ENCODE measurements around the gene PXK. TPM values are rescaled to one million over a fixed set of nuclear protein-coding genes. Genes with fewer than 3 reads are reported as not detected.
A peak's percentile ranks its signal among the peaks of the same experiment; 100 is the strongest.
"Not testable (repeated sequence)": the region's sequence is repeated elsewhere in the genome, so short reads cannot be mapped to it uniquely, and the experiment has no call there.

Gene PXK
- total RNA-seq, 4 donors from 2014 or later: 28.2 to 35.3 (median 30.3) TPM

DNA sequence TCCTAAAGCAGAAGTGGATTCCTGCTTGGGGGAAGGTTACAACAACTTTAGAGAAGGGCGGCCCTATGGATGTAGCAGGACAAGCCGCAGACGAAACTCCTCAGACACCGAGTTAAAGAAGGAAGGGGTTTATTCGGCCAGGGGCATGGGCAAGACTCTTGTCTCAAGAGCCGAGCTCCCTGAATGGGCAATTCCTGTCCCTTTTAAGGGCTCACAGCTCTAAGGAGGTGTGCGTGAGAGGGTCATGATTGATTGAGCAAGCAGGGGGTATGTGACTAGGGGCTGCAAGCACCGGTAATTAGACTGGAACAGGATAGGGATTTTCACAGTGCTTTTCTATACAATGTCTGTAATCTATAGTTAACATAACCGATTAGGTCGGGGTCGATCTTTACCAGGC is 101.8 kb downstream of the PXK start:
- Histone ChIP-seq H3K4me3 (peak overlapping the region in 3 of 4 donors; percentile 67 to 79 (median 76)), H3K27ac (replicated peaks in 1 of 4) (peak overlapping the region; percentile 82 to 95 (median 90)), H3K9me3 (no peaks in the 10 kb centered on the region), H3K36me3 (peaks cover 17 to 29% (median 25%) of the 10 kb centered on the region in 4 donors), H3K4me1 (peaks cover 26 to 59% (median 53%) of the 10 kb centered on the region in 4 donors), H3K27me3 (no peaks in the 10 kb centered on the region)
- TF ChIP-seq POLR2AphosphoS5 (IDR thresholded peaks at IDR 0.05): no peak
- no peak for TF ChIP-seq EP300 (IDR thresholded peaks at IDR 0.05)
- TF ChIP-seq, protein P1, sequence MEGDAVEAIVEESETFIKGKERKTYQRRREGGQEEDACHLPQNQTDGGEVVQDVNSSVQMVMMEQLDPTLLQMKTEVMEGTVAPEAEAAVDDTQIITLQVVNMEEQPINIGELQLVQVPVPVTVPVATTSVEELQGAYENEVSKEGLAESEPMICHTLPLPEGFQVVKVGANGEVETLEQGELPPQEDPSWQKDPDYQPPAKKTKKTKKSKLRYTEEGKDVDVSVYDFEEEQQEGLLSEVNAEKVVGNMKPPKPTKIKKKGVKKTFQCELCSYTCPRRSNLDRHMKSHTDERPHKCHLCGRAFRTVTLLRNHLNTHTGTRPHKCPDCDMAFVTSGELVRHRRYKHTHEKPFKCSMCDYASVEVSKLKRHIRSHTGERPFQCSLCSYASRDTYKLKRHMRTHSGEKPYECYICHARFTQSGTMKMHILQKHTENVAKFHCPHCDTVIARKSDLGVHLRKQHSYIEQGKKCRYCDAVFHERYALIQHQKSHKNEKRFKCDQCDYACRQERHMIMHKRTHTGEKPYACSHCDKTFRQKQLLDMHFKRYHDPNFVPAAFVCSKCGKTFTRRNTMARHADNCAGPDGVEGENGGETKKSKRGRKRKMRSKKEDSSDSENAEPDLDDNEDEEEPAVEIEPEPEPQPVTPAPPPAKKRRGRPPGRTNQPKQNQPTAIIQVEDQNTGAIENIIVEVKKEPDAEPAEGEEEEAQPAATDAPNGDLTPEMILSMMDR (IDR thresholded peaks at IDR 0.05): no peak
- TF ChIP-seq POLR2A (IDR thresholded peaks at IDR 0.05; ENCODE audit: low read depth): no peak
- DNase-seq (ENCODE audit: extremely low spot score): no peak
- 77% methylated on average over 11 of the region's 11 CpGs for WGBS
- intact Hi-C loops (cut with DNase I): no loop called here

DNA sequence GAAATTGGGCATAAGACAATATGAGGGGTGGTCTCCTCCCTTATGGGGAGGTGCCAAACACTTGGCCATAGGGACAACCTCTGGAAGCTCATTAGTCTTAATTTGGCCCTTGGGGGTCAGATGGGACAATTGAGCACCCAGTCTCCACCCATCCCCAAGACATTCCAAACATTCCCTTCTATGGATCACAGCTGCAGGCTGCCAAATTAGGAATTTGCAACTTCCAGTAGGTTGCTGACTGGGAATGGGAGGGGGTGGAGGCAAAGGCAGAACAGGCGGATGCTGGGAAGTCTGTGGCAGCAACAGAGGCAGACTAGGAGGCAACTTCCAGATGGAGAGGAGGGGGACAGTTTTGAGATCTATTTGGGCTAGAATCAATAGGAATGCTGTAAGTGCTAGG is 102.3 kb downstream of the PXK start:
- Histone ChIP-seq H3K36me3 (peaks cover 13 to 24% (median 21%) of the 10 kb centered on the region in 4 donors), H3K27ac (replicated peaks in 1 of 4) (peak overlapping the region; percentile 82 to 95 (median 90)), H3K9me3 (no peaks in the 10 kb centered on the region), H3K4me3 (no peak overlapping the region), H3K4me1 (peaks cover 26 to 58% (median 52%) of the 10 kb centered on the region in 4 donors), H3K27me3 (no peaks in the 10 kb centered on the region)
- intact Hi-C loops (cut with DNase I): no loop called here
- no peak for DNase-seq (ENCODE audit: extremely low spot score)
- WGBS: 57% methylated on average over 1 of the region's 1 CpG
- peak; percentile 63 to 68 for TF ChIP-seq POLR2AphosphoS5 (IDR thresholded peaks at IDR 0.05)
- TF ChIP-seq, protein P1 (IDR thresholded peaks at IDR 0.05): no peak
- TF ChIP-seq EP300 (IDR thresholded peaks at IDR 0.05): peak; percentile 84

DNA sequence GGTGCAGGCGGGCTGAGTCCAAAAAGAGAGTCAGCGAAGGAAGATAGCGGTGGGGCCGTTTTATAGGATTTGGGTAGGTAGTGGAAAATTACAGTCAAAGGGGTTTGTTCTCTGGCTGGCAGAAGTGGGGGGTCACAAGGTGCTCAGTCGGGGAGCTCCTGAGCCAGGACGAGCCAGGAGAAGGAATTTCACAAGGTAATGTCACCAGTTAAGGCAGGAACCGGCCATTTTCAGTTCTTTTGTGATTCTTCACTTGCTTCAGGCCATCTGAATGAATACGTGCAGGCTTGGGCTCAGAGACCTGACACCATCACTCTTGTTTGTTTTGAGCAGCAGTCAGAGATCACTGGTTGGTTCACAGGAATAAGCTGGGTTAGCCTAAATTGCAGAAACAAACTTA is 104.6 kb downstream of the PXK start:
- H3K9me3 ChIP-seq; intact Hi-C loops (cut with DNase I); H3K36me3 ChIP-seq; H3K27me3 ChIP-seq; H3K4me3 ChIP-seq; H3K27ac ChIP-seq (replicated peaks in 1 of 4); DNase-seq (ENCODE audit: extremely low spot score): not testable (repeated sequence)
- WGBS: 82% methylated on average over 8 of the region's 8 CpGs
- peaks cover 21 to 37% (median 34%) of the 10 kb centered on the region in 4 donors for H3K4me1 ChIP-seq

DNA sequence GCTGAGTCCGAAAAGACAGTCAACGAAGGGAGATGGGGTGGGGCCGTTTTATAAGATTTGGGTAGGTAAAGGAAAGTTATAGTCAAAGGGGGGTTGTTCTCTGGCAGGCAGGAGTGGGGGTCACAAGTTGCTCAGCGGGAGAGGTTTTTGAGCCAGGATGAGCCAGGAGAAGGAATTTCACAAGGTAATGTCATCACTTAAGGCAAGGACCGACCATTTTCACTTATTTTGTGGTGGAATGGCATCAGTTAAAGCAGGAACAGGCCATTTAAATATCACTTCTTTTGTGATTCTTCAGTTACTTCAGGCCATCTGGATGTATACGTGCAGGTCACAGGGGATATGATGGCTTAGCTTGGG is 108.3 kb downstream of the PXK start:
- H3K36me3 ChIP-seq; DNase-seq (ENCODE audit: extremely low spot score); H3K9me3 ChIP-seq; intact Hi-C loops (cut with DNase I); H3K27ac ChIP-seq (replicated peaks in 1 of 4); H3K27me3 ChIP-seq; H3K4me3 ChIP-seq; H3K4me1 ChIP-seq: not testable (repeated sequence)
- WGBS: 83% methylated on average over 6 of the region's 6 CpGs

DNA sequence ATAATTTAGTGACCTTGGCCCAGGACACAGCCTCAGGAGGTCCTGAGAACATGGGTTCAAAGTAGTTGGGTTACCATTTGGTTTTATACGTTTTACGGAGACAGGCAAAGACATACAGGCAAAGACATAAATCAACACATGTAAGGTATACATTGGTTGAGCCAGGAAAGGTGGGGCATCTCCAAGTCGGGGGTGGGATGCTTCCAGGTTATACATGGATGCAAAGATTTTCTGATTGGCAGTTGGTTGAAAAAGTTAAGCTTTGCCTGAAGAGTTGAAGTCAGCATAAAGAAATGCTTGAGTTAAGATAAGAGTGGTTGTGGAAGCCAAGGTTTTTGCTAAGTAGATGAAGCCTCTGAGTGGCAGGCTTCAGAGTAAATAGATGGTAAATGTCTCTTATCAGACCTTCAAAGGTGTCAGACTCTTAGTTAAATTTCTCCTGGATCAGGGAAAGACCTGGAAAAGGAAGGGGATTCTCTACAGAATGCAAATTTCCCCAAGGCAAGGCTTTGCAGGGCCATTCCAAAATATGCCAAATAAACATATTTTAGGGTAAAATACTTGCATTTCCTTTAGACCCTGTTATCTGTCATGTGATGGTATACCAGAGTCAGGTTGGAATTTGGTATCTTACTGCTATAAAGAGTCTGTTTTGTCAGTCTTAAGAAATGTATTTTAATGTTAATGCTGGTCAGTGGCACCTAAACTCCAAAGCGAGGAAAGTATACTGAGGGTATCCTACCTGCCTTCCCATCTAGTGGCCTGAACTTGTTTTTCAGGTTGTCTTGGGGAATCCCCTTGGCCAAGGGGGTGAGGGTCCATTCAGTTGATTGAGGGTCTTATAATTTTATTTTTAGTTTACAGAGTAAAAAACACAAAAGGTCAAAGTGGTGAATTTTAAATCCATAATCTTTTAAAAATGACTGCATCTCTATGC is 109.1 kb downstream of the PXK start:
- WGBS: 74% methylated on average over 4 of the region's 4 CpGs
- Histone ChIP-seq H3K4me3 (no peak overlapping the region), H3K36me3 (no peaks in the 10 kb centered on the region), H3K27ac (replicated peaks in 1 of 4) (no peak overlapping the region), H3K4me1 (no peaks in the 10 kb centered on the region), H3K27me3 (no peaks in the 10 kb centered on the region), H3K9me3 (no peaks in the 10 kb centered on the region)
- DNase-seq (ENCODE audit: extremely low spot score): no peak
- intact Hi-C loops (cut with DNase I): no loop called here
- TF ChIP-seq EP300 (IDR thresholded peaks at IDR 0.05) (no peak), POLR2AphosphoS5 (IDR thresholded peaks at IDR 0.05) (no peak)

DNA sequence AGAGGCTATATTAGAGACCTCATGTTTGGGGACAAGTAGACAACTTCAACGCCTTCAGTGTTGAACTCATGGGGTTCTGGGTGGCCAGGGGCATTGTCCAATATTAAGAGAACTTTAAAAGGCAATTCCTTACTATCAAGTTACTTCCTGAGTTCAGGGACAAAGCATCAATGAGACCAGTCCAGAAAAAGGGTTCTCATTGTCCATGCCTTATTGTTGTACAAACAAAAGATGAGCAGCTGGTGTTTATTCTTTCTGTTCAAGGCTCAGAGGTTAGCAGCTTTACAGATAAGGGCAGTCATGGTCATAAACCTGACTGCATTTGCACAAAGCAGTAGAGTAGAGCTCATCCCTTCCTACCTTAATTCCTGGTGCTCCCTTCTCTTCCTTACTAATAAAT is 119.5 kb downstream of the PXK start:
- no peaks in the 10 kb centered on the region for H3K36me3 ChIP-seq
- H3K9me3 ChIP-seq: peaks cover 0 to 25% (median 11%) of the 10 kb centered on the region in 4 donors
- no peak for DNase-seq (ENCODE audit: extremely low spot score)
- no peaks in the 10 kb centered on the region for H3K27me3 ChIP-seq
- H3K27ac ChIP-seq (replicated peaks in 1 of 4): no peak overlapping the region
- no peaks in the 10 kb centered on the region for H3K4me1 ChIP-seq
- intact Hi-C loops (cut with DNase I): no loop called here
- no peak overlapping the region for H3K4me3 ChIP-seq
- WGBS: 90% methylated on average over 1 of the region's 1 CpG
- TF ChIP-seq POLR2AphosphoS5 (IDR thresholded peaks at IDR 0.05) (no peak), EP300 (IDR thresholded peaks at IDR 0.05) (no peak), POLR2A (IDR thresholded peaks at IDR 0.05; ENCODE audit: low read depth) (no peak)
- TF ChIP-seq, protein P1 (IDR thresholded peaks at IDR 0.05): no peak
